Measurements from ENCODE around the gene DPP3.

DNA sequence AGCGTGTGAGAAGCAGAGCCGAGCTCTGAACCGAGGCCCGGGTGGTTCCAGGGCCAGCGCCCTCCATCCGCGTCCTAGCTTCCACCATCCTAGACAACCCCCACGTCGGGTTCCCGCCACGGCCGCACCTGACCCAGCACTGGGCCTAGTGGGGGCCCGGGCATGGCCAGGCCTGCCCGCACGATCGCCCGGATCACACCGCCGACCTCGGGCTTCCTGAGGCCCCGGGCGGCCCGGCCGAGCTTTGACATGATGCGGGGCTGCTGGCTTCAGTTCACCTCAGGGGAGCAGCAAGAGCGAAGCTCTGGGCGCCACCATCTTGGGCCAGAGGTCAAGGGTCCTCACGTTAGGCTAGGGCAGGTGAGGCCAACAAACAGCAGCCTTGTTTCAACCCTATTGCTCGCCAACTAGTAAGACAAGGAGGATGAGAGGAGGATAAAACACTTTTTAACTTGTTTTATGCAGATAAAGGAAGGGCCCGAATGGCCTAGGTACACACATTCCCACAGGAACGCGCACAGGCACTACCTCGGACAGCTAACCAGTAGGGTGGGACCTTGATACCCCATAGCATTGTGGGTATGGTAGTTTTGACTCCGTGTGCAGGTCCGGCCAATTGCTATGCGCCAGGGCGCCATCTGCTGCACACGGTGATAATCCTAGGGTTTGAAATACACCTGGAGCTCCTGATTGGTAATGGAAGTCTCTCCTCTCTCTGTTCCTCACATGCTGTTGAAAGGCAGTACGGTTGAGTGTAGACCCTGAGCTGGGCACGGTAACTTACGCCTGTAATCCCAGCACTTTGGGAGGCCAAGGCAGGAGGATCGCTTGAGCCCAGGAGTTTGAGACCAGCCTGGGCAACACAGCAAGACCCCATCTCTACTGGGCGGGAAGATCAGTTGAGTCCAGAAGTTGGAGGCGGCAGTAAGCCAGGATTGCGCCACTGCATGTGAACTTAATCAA lies 41.4 kb upstream of the DPP3 start, which contains the start of gene MRPL11:
- TF ChIP-seq POLR2A (IDR thresholded peaks at IDR 0.05; ENCODE audit: extremely low read depth, insufficient read length) = peak; percentile 54
- TF ChIP-seq, protein P1, sequence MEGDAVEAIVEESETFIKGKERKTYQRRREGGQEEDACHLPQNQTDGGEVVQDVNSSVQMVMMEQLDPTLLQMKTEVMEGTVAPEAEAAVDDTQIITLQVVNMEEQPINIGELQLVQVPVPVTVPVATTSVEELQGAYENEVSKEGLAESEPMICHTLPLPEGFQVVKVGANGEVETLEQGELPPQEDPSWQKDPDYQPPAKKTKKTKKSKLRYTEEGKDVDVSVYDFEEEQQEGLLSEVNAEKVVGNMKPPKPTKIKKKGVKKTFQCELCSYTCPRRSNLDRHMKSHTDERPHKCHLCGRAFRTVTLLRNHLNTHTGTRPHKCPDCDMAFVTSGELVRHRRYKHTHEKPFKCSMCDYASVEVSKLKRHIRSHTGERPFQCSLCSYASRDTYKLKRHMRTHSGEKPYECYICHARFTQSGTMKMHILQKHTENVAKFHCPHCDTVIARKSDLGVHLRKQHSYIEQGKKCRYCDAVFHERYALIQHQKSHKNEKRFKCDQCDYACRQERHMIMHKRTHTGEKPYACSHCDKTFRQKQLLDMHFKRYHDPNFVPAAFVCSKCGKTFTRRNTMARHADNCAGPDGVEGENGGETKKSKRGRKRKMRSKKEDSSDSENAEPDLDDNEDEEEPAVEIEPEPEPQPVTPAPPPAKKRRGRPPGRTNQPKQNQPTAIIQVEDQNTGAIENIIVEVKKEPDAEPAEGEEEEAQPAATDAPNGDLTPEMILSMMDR (IDR thresholded peaks at IDR 0.05; ENCODE audit: low read depth, low read length) = peak; percentile 80

Data from NB4 (cell line).